Renal cortical epithelial cell (primary cell): Measurements from ENCODE around the gene ZDHHC14. TPM values are rescaled to one million over a fixed set of nuclear protein-coding genes. Genes with fewer than 3 reads are reported as not detected.

Source experiments
- DNase-seq: peaks from one replicate; pipeline ENCODE4 v3.0.0-alpha.2; 2011; ENCODE audit warnings: low read depth
- total RNA-seq: library from RNA; depleted of rRNA; stranded (reverse); fragments of >200 nt; gene quantifications from 2 replicates; pipeline ENCODE4 v1.2.3, GENCODE V29; 2014

ZDHHC14 gene
- total RNA-seq, 1 donor from 2014 or later: 5.3 TPM

- DNase-seq: no peak
Observed at GRCh38 chr6:157516319-157517026, 135.5 kb downstream of the ZDHHC14 start.

DNA sequence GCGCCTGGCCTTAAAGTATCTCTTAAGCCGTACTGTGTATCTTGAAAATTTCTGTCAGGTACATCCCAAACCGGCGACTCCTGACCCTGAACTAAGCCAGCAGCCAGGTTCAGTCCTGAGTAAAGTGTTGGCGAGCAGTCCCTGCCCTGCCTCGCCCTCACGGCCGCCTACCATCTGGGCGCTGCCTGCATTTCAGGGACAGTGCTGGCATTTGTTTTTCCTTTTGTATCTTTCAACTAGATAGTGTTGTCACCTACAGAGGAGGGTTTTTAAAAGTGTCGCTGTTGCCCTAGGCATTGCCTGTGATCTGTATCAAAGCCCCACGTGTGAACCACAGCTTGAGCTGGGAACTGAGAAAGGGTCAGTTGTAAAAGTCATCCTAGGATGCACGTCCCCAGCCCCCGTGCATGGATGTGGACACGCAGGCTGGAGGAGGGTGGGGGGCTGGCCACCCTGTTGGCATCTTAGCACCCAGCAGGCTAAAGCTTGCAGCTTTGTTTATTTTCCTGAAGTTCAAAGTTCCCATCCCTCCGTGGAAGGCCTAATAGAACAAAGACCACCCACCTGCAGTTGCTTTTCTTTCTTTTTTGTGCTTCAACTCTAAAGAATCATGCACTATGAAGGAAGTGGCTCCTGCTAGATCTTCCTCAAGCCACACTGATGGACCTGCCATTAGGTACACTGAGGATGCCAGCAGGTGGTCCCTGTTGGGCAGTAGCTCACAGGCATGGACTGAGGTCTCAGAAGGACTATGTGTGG lies 136.8 kb downstream of the ZDHHC14 start:
- no peak for DNase-seq

GRCh38 chr6:157518397-157519250 lies 137.6 kb downstream of the ZDHHC14 start:
- DNase-seq: no peak

DNA sequence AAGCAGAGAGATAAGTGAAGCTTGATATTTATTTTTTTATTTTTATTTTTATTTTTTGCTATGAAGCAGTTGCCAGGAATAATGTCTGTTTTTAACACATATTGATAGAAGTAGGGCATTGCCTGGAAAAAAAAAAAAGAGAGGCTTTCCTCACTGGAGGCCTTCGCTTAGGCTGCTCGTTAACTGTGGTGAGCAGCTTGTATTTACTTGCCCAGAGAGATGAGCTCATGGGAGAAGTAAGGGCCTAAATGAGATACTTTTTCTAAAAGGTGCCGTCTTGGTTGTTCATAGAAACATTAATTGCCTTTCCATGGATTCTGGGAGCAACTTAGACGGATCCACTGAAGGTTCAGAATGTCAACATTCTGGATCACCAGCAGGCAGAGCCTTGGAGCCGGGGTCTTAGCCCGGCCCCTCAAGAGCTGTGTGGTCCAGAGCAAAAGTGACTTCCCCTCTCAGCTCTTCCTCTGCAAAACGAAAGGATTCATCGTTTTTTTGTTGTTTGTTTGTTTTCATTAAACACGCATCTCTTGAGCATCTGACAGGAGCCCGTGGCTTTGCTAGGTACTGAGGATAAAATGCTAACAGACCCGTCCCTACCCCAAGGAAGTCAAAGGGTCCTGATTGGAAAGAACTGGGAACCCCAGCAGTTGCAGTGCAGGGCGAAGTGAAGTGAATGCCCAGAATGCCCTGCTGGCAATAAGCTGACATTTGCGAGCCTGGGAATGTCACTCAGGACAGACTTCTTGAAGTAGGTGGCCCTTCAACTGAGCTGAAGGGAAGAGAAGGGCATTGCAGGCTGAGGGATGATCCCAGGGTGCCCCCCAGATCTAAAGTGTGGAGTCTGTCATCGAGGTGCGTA lies 138.5 kb downstream of the ZDHHC14 start:
- DNase-seq: no peak

- no peak for DNase-seq
Observed at GRCh38 chr6:157520117-157520406, 139.1 kb downstream of the ZDHHC14 start.

GRCh38 chr6:157520596-157521361 lies 139.8 kb downstream of the ZDHHC14 start:
- no peak for DNase-seq

- peak; percentile 45 for DNase-seq
Observed at GRCh38 chr6:157521362-157522335, 140.7 kb downstream of the ZDHHC14 start.

- DNase-seq: no peak
Observed at GRCh38 chr6:157522472-157522871, 141.5 kb downstream of the ZDHHC14 start.

DNA sequence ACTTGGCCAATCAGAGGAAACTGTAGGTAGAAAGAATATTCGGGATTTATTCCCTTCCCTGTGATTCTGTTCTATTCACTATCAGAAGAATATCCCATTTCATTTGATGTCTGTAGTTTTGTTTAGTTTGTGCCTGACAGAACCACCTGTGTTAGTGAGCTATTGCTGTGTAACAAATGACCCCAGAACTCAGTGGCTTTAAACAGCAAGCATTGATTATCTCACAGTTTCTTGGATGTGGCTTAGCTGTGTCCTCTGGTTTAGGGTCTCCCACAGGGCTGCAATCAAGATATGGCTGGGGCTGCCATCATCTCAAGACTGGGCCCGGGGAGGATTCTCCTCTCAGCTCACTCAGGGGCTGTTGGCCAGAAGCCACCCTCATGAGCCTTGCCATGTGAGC lies 143.7 kb downstream of the ZDHHC14 start:
- DNase-seq: no peak

DNA sequence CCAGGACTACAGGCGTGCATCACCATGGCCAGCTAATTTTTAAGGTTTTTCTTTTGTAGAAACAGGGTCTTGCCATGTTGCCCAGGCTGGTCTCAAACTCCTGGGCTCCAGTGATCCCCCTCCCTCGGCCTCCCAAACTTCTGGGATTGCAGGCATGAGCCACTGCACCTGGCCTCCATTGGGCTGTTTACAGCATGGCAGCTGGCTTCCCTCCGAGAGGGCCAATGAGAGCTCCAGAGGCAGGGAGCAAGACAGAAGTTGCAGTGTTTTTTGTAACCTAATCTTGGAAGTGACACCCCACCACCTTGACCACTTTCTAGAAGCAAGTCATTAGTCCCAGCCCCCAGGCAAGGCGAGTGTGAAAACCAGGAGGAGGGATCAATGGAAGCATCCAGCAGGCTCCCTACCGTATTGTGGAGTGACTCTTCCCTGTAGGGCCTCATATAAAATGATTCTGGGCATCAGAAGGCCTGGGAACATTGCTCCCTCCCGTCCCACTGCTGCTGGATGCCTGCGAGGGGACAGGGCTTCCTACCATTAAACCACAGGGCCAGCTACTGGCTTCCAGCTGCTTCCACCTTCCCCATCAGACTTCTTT lies 144.4 kb downstream of the ZDHHC14 start:
- DNase-seq: no peak

GRCh38 chr6:157525918-157526425 lies 145.0 kb downstream of the ZDHHC14 start:
- no peak for DNase-seq

DNA sequence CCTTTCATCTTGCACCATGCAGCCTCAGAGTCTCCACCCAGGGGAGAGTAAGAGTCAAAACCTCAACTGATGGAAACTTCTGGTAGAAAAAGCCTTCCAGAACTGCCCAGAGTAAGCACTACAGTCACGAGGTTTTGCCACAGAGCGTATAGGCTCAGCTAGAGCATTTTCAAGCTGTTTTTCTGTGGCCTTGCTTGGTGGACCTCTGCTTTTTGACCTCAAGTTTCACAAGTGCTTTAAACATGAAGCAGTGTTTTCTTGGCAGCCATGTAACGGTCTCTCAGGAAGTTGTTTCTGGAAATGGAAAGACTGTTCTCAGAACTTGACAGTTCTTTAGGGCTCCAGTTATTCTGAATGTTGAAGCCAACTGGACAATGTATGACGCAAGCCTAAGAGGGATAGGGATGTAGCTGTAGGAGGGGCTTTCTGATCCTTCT lies 146.5 kb downstream of the ZDHHC14 start:
- peak; percentile 36 for DNase-seq

- DNase-seq: peak; percentile 97
Observed at GRCh38 chr6:157528931-157529653, 148.1 kb downstream of the ZDHHC14 start.

- no peak for DNase-seq
Observed at GRCh38 chr6:157529654-157530039, 148.7 kb downstream of the ZDHHC14 start.

GRCh38 chr6:157530126-157530525 lies 149.1 kb downstream of the ZDHHC14 start:
- no peak for DNase-seq

DNA sequence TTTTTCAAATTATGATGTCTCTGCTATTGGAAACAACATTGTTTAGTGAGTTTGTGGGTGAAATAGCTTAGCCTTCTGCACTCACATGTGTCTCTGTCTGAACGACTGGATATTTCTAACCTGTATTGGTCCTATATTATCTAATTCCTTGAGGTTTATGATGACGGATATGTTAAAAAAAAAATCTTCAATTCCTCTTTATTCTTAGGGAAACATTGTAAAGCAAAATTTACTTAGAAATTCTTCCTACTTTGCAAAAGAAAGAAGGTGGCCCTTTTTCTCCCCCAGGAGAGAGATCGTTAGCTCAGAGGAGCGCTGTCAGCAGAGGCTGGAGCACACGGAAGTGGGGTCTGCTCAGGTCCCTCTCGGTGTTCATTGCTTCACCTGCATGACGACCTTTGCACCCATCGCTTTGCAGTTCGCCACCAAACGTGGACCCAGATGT lies 149.8 kb downstream of the ZDHHC14 start:
- DNase-seq: no peak

DNA sequence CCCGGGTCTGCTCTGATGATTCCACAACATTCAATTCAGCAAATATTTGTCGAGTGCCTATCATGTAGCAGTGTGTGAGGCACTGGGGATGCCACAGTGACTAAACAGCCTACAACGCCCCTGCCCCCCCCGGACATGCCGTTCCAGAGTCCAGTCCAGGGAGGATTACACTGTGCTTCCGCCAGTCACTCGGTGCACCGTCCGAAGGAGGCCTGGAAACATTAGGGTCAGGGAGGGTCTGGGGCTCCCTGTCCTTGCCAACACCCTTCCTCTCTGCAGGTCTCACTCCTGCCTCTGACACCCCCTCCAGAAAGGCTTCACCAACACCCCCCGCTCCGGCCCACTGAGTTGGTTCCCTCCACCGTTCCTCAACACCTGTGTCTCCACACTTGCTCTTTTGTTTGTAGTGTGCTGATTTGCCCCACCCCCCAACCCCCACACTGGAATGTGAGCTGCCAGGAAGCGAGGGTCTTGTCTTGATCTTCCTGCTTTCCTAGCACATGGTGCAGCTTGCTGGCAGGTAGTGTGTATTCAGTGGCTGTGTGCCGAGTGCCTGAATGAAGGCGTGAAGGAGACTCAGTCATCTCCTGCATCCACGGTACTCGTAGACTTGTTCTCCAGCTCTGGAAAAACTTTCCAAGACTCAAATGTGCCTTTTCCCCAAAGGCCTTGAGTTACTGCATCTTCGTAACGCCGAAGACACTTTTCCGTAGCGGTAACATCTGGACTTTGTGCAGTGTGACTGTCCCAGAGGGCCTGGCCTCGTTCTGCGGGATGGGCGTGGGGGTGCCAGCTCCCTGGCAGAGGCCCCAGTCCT lies 150.4 kb downstream of the ZDHHC14 start:
- DNase-seq: peak; percentile 79
